ENCODE data around the gene PLEKHA5. TPM values are rescaled to one million over a fixed set of nuclear protein-coding genes. Genes with fewer than 3 reads are reported as not detected.

PLEKHA5 gene
- total and polyA plus RNA-seq, 11 donors = 18.1 to 72.2 (median 58.2) TPM

DNA sequence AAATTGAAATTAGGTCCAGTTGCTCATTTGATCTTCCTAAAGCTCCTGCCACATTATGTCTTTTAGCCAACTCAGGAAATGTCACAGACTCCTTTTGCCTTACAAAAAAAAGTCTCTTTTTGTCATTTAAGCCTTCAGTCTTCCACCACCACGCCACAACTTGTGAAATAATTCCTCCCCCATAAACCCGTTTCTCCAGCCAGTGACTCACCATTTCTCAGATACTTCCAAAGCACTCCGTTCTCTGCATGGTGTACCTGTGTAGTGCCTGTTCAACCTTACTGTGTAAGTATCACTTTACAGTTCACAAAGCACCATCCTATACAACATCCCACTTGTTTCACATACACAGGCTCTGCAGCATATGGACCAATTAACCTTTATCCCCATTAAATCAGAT lies 170.2 kb downstream of the PLEKHA5 start:
- H3K9me3 ChIP-seq = no peaks in the 10 kb centered on the region
- 82 to 88% (median 87%) methylated on average over 3 of the region's 3 CpGs for WGBS, 4 donors
- no peaks in the 10 kb centered on the region for H3K27me3 ChIP-seq
- H3K36me3 ChIP-seq = peaks cover 0 to 42% (median 8%) of the 10 kb centered on the region in 9 donors
- intact Hi-C loops (cut with DNase I) = loop anchor here in 1 of 10 donors (10.0 kb wide), 1 partner anchor 865 kb away; no protein-coding TSS in a partner anchor
- no peak overlapping the region for H3K4me3 ChIP-seq
- DNase-seq (no peak), ATAC-seq (no peak)
- no peaks in the 10 kb centered on the region for H3K4me1 ChIP-seq
- H3K27ac ChIP-seq = no peak overlapping the region
- TF ChIP-seq CTCF (IDR thresholded peaks at IDR 0.05) = no peak
- no peak for TF ChIP-seq POLR2A (IDR thresholded peaks at IDR 0.05)

DNA sequence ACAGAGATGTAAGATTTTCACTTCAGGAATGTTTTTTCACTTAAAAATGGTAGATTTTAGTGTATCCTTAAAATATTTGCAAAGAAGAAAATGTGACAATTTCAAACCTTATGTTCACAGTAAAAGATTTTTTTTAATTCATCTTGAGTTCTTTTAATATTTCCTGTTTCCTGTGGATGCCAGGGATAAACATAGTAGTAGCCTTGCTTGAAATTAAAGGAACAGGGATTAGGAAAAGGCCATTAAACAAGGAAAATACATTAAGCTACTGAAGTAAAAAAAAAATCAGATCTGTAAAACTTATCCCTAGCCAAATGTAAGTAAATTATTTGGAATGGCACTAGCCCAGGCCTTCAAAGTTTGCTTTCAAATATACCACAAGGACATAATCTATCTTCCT lies 171.7 kb downstream of the PLEKHA5 start:
- ATAC-seq (no peak), DNase-seq (no peak)
- Histone ChIP-seq H3K27me3 (no peaks in the 10 kb centered on the region), H3K4me3 (no peak overlapping the region), H3K36me3 (peaks cover 0 to 48% (median 9%) of the 10 kb centered on the region in 9 donors), H3K27ac (no peak overlapping the region), H3K4me1 (no peaks in the 10 kb centered on the region), H3K9me3 (no peaks in the 10 kb centered on the region)
- no peak for TF ChIP-seq POLR2A (IDR thresholded peaks at IDR 0.05)
- TF ChIP-seq CTCF (IDR thresholded peaks at IDR 0.05) = no peak
- intact Hi-C loops (cut with DNase I) = no loop called here

- no peak overlapping the region for H3K4me3 ChIP-seq
- intact Hi-C loops (cut with DNase I) = no loop called here
- no peaks in the 10 kb centered on the region for H3K9me3 ChIP-seq
- no peaks in the 10 kb centered on the region for H3K27me3 ChIP-seq
- TF ChIP-seq CTCF (IDR thresholded peaks at IDR 0.05) (no peak), POLR2A (IDR thresholded peaks at IDR 0.05) (no peak)
- no peaks in the 10 kb centered on the region for H3K4me1 ChIP-seq
- H3K36me3 ChIP-seq = peaks cover 0 to 52% (median 14%) of the 10 kb centered on the region in 9 donors
- ATAC-seq (no peak), DNase-seq (no peak)
- WGBS, 4 donors = 56 to 69% (median 61%) methylated on average over 1 of the region's 1 CpG
- H3K27ac ChIP-seq = no peak overlapping the region
These were observed 172.2 kb downstream of the PLEKHA5 start for GRCh38 chr12:19301688-19302087.

DNA sequence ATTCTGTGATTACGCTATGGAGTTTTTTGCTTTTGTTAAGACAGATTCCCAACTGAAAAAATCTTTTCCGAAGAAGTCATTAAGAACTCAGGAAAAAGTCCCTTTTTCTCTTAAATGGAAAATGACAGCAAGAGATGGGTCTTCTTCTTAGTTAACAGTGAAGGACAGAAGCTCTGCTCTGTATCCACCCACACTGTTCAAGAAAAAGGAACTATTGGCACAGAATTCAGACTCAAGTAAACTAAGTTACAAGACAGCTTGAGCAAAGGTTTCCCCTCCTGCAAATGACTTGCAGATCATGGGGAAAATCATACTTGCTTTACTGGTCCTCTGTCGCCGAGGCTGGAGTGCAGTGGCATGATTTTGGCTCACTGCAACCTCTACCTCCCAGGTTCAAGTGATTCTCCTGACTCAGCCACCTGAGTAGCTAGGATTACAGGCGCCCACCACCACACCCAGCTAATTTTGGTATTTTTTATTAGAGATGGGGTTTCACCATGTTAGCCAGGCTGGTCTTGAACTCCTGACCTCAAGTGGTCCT lies 172.6 kb downstream of the PLEKHA5 start:
- Histone ChIP-seq H3K27ac (no peak overlapping the region), H3K36me3 (peaks cover 0 to 57% (median 18%) of the 10 kb centered on the region in 9 donors), H3K9me3 (no peaks in the 10 kb centered on the region), H3K4me1 (no peaks in the 10 kb centered on the region), H3K4me3 (no peak overlapping the region), H3K27me3 (no peaks in the 10 kb centered on the region)
- 93 to 97% (median 96%) methylated on average over 5 of the region's 5 CpGs for WGBS, 4 donors
- intact Hi-C loops (cut with DNase I) = no loop called here
- no peak for ATAC-seq
- TF ChIP-seq CTCF (IDR thresholded peaks at IDR 0.05) (no peak), POLR2A (IDR thresholded peaks at IDR 0.05) (no peak)
- DNase-seq = no peak

Data from heart left ventricle (tissue), 16 donors.